HG02870 (cell line): ENCODE results near the gene VTI1A.
"Not testable (repeated sequence)": the region's sequence is repeated elsewhere in the genome, so short reads cannot be mapped to it uniquely, and the experiment has no call there.

Experiments used
- ATAC-seq: cut with Tn5 transposase; IDR thresholded peaks from one replicate; pipeline ENCODE4 v1.9.1; 2021; ENCODE audit warnings: mild to moderate bottlenecking, moderate library complexity; ENCODE audit not compliant: unreplicated experiment

The VTI1A gene

GRCh38 chr10:112584276-112584675 lies 137.3 kb downstream of the VTI1A start:
- no peak for ATAC-seq

- no peak for ATAC-seq
Measured at GRCh38 chr10:112585126-112585525, 138.1 kb downstream of the VTI1A start.

GRCh38 chr10:112585960-112586359 lies 138.9 kb downstream of the VTI1A start:
- ATAC-seq, result no peak

GRCh38 chr10:112587729-112588128 lies 140.7 kb downstream of the VTI1A start:
- ATAC-seq, result no peak

- ATAC-seq, result no peak
Measured at GRCh38 chr10:112588225-112588990, 141.4 kb downstream of the VTI1A start.

GRCh38 chr10:112589081-112589480 lies 142.1 kb downstream of the VTI1A start:
- no peak for ATAC-seq

GRCh38 chr10:112590786-112591185 lies 143.8 kb downstream of the VTI1A start:
- ATAC-seq, result not testable (repeated sequence)

- no peak for ATAC-seq
Measured at GRCh38 chr10:112593023-112593422, 146.0 kb downstream of the VTI1A start.

- ATAC-seq, result no peak
Measured at GRCh38 chr10:112601214-112602090, 154.4 kb downstream of the VTI1A start.

GRCh38 chr10:112603062-112603461 lies 156.0 kb downstream of the VTI1A start:
- no peak for ATAC-seq

- no peak for ATAC-seq
Measured at GRCh38 chr10:112605063-112605462, 158.0 kb downstream of the VTI1A start.

GRCh38 chr10:112607506-112607905 lies 160.5 kb downstream of the VTI1A start:
- ATAC-seq, result no peak

GRCh38 chr10:112613620-112614019 lies 166.6 kb downstream of the VTI1A start:
- no peak for ATAC-seq

GRCh38 chr10:112614072-112614471 lies 167.1 kb downstream of the VTI1A start:
- ATAC-seq, result no peak

- ATAC-seq, result no peak
Measured at GRCh38 chr10:112614586-112614985, 167.6 kb downstream of the VTI1A start.

GRCh38 chr10:112615269-112615668 lies 168.3 kb downstream of the VTI1A start:
- ATAC-seq, result no peak

GRCh38 chr10:112616647-112617046 lies 169.6 kb downstream of the VTI1A start:
- no peak for ATAC-seq

- no peak for ATAC-seq
Measured at GRCh38 chr10:112618814-112619213, 171.8 kb downstream of the VTI1A start.

- ATAC-seq, result no peak
Measured at GRCh38 chr10:112619556-112619955, 172.5 kb downstream of the VTI1A start.

- no peak for ATAC-seq
Measured at GRCh38 chr10:112622786-112623185, 175.8 kb downstream of the VTI1A start.

GRCh38 chr10:112624546-112625048 lies 177.6 kb downstream of the VTI1A start:
- no peak for ATAC-seq
